ENCODE results near the gene SCCPDH. TPM values are rescaled to one million over a fixed set of nuclear protein-coding genes. Genes with fewer than 3 reads are reported as not detected.

SCCPDH gene
- total RNA-seq, 2 donors from 2014 or later = 25.1 to 28.9 TPM

Other genes starting within 250 kb of the SCCPDH start
- 10 to 100 TPM; 32.3 to 45.8 TPM for gene SMYD3, start 217.1 kb upstream of the SCCPDH start, total RNA-seq
- 10 to 100 TPM; 13.2 to 13.7 TPM for gene TFB2M, start 158.1 kb upstream of the SCCPDH start, total RNA-seq
- gene CNST, start 158.0 kb upstream of the SCCPDH start, total RNA-seq = 10 to 100 TPM; 14.7 to 20.3 TPM
- 10 to 100 TPM; 36.9 to 41.9 TPM for gene AHCTF1, start 207.5 kb downstream of the SCCPDH start, total RNA-seq

Measured in endodermal cell (in vitro differentiated cells).